Peyer's patch (tissue), 4 donors: ENCODE results near the gene TMEM101. TPM values are rescaled to one million over a fixed set of nuclear protein-coding genes. Genes with fewer than 3 reads are reported as not detected.

Source experiments
- DNase-seq, 3 donors: peaks; one replicate each; pipeline ENCODE4 v3.0.0-alpha.2; 2017 to 2019
- H3K27ac ChIP-seq, 4 donors: fragments of 200-600 bp; sonication (generic); one replicate each; pipeline ENCODE4 v1.5.1; 2016 to 2019
- H3K27me3 ChIP-seq, 2 donors: fragments of 200-600 bp; sonication (generic); one replicate each; pipeline ENCODE4 v1.5.1; 2019
- H3K36me3 ChIP-seq, 3 donors: fragments of 200-600 bp; sonication (generic); one replicate each; pipeline ENCODE4 v1.5.1; 2016 to 2019
- H3K4me1 ChIP-seq, 4 donors: fragments of 200-600 bp; sonication (generic); one replicate each; pipeline ENCODE4 v1.5.1; 2016 to 2019
- H3K4me3 ChIP-seq, 4 donors: fragments of 200-600 bp; sonication (generic); 1 replicate in 3 of 4; 2 replicates in 1 of 4; pipeline ENCODE4 v1.5.1; 2016 to 2019; ENCODE audit warnings: mild to moderate bottlenecking in 1 of 4
- H3K9me3 ChIP-seq, 4 donors: fragments of 200-600 bp; sonication (generic); one replicate each; pipeline ENCODE4 v1.5.1; 2016 to 2019; ENCODE audit warnings: mild to moderate bottlenecking in 1 of 4
- CTCF ChIP-seq, 6 experiments: fragments of 450-650 bp in 4 of 6; fragments of 200-600 bp in 2 of 6; sonication (generic) in 1 of 6; IDR thresholded peaks; one replicate each; pipeline ENCODE4 v1.5.1; 2017 to 2019; ENCODE audit warnings: antibody characterized with exemption in 6 of 6, mild to moderate bottlenecking in 3 of 6, moderate library complexity in 1 of 6
- POLR2A ChIP-seq, 2 donors: fragments of 450-650 bp; IDR thresholded peaks; one replicate each; pipeline ENCODE4 v1.5.1; 2017; ENCODE audit warnings: antibody characterized with exemption in 2 of 2, mild to moderate bottlenecking in 2 of 2, moderate library complexity in 2 of 2
- total RNA-seq, 4 donors: library from RNA; depleted of rRNA; stranded (reverse); fragments of >200 nt; gene quantifications; one replicate each; pipeline ENCODE4 v1.1.0, GENCODE V29; 2016

Gene TMEM101
- total RNA-seq, 4 donors from 2014 or later: 8.3 to 20.9 (median 17.5) TPM

GRCh38 chr17:43986225-43986981 is 28.4 kb downstream of the TMEM101 start:
- no peaks in the 10 kb centered on the region for H3K36me3 ChIP-seq
- no peaks in the 10 kb centered on the region for H3K9me3 ChIP-seq
- H3K27ac ChIP-seq: no peak overlapping the region
- DNase-seq: no peak
- no peak for TF ChIP-seq CTCF (IDR thresholded peaks at IDR 0.05)
- TF ChIP-seq POLR2A (IDR thresholded peaks at IDR 0.05): no peak
- H3K4me3 ChIP-seq: no peak overlapping the region
- peaks cover 0 to 13% (median 7%) of the 10 kb centered on the region in 4 donors for H3K4me1 ChIP-seq
- H3K27me3 ChIP-seq: no peaks in the 10 kb centered on the region

- H3K27ac ChIP-seq: no peak overlapping the region
- DNase-seq: no peak
- no peak for TF ChIP-seq POLR2A (IDR thresholded peaks at IDR 0.05)
- no peak for TF ChIP-seq CTCF (IDR thresholded peaks at IDR 0.05)
- peaks cover 0 to 13% (median 7%) of the 10 kb centered on the region in 4 donors for H3K4me1 ChIP-seq
- no peaks in the 10 kb centered on the region for H3K9me3 ChIP-seq
- peak overlapping the region in 2 of 4 donors; percentile 51 to 56 for H3K4me3 ChIP-seq
- H3K36me3 ChIP-seq: no peaks in the 10 kb centered on the region
- H3K27me3 ChIP-seq: no peaks in the 10 kb centered on the region
These were observed 30.2 kb downstream of the TMEM101 start for GRCh38 chr17:43984521-43984920.

- TF ChIP-seq CTCF (IDR thresholded peaks at IDR 0.05): peak in 2 of 6 experiments; percentile 2 to 22
- TF ChIP-seq POLR2A (IDR thresholded peaks at IDR 0.05): no peak
- H3K27ac ChIP-seq: peak overlapping the region in 1 of 4 donors; percentile 57
- H3K4me3 ChIP-seq: peak overlapping the region in 3 of 4 donors; percentile 31 to 56 (median 51)
- H3K27me3 ChIP-seq: no peaks in the 10 kb centered on the region
- no peaks in the 10 kb centered on the region for H3K9me3 ChIP-seq
- H3K36me3 ChIP-seq: no peaks in the 10 kb centered on the region
- DNase-seq: peak in 2 of 3 donors; percentile 55 to 71
- H3K4me1 ChIP-seq: peaks cover 0 to 13% (median 7%) of the 10 kb centered on the region in 4 donors
These were observed 31.0 kb downstream of the TMEM101 start for GRCh38 chr17:43983515-43984411.

GRCh38 chr17:43983196-43983514 is 31.6 kb downstream of the TMEM101 start:
- no peak for DNase-seq
- Histone ChIP-seq H3K4me1 (peaks cover 0 to 13% (median 7%) of the 10 kb centered on the region in 4 donors), H3K4me3 (peak overlapping the region in 2 of 4 donors; percentile 51 to 56), H3K9me3 (no peaks in the 10 kb centered on the region), H3K36me3 (no peaks in the 10 kb centered on the region), H3K27ac (no peak overlapping the region), H3K27me3 (no peaks in the 10 kb centered on the region)
- TF ChIP-seq CTCF (IDR thresholded peaks at IDR 0.05): peak in 1 of 6 experiments; percentile 6
- no peak for TF ChIP-seq POLR2A (IDR thresholded peaks at IDR 0.05)

GRCh38 chr17:43982171-43982570 is 32.6 kb downstream of the TMEM101 start:
- no peak overlapping the region for H3K27ac ChIP-seq
- no peak for TF ChIP-seq CTCF (IDR thresholded peaks at IDR 0.05)
- H3K36me3 ChIP-seq: no peaks in the 10 kb centered on the region
- H3K4me1 ChIP-seq: peaks cover 0 to 13% (median 7%) of the 10 kb centered on the region in 4 donors
- DNase-seq: no peak
- H3K27me3 ChIP-seq: no peaks in the 10 kb centered on the region
- H3K9me3 ChIP-seq: no peaks in the 10 kb centered on the region
- no peak overlapping the region for H3K4me3 ChIP-seq
